Lower leg skin (tissue), 4 donors: ENCODE results near the gene PPP1R15A. TPM values are rescaled to one million over a fixed set of nuclear protein-coding genes. Genes with fewer than 3 reads are reported as not detected.
"Not testable (repeated sequence)": the region's sequence is repeated elsewhere in the genome, so short reads cannot be mapped to it uniquely, and the experiment has no call there.

Experiments used
- DNase-seq, 2 donors: peaks; one replicate each; pipeline ENCODE4 v3.0.0-alpha.2; 2019; ENCODE audit warnings: low spot score in 2 of 2
- H3K4me3 ChIP-seq: fragments of 200-600 bp; sonication (generic); 2 replicates; pipeline ENCODE4 v1.5.1; 2017; ENCODE audit warnings: mild to moderate bottlenecking, low read depth; ENCODE audit not compliant: poor library complexity, severe bottlenecking
- POLR2A ChIP-seq, 2 donors: fragments of 450-650 bp; IDR thresholded peaks; one replicate each; pipeline ENCODE4 v1.6.1; 2016 to 2017; ENCODE audit warnings: antibody characterized with exemption in 2 of 2, mild to moderate bottlenecking in 1 of 2, moderate library complexity in 1 of 2
- WGBS, 2 donors: methylation state at CpG; one replicate each; pipeline ENCODE4 v1.1.5; 2018; 5-methylcytosine and 5-hydroxymethylcytosine counted together
- intact Hi-C: fragments of 100-400 bp; cut with DNase I; formaldehyde crosslinking; loops from one replicate; pipeline ENCODE4 v1.15.0; 2023; ENCODE audit warnings: low total_unique reads
- total RNA-seq, 4 donors: library from RNA; depleted of rRNA; stranded (reverse); fragments of >200 nt; gene quantifications; one replicate each; pipeline ENCODE4 v1.1.0, GENCODE V29; 2016
- TF ChIP-seq, protein P1 (sequence below), 3 donors: fragments of 450-650 bp; IDR thresholded peaks; one replicate each; pipeline ENCODE4 v1.5.1; 2016; ENCODE audit warnings: antibody characterized with exemption in 3 of 3, mild to moderate bottlenecking in 3 of 3, moderate library complexity in 2 of 3

Gene PPP1R15A
- total RNA-seq, 4 donors from 2014 or later, result 91.6 to 152 (median 97.5) TPM

DNA sequence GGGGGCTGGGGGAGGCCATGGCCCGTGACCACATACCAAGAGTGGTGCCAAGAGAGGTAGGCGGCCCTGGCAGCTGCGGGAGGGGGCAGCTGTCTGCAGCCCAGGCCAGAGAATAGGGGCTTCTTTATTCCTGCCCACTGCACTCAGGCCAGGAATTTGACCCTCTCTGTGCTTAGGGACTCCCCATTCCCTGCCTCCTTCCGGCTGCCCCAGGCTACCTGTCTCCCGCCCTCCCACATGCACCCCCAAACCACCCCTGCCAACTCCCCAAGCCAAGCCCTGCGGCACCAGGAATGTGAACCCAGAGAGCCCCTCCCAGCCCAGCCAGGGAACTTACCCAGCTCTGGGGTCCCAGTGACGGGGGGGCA lies 4.5 kb upstream of the PPP1R15A start:
- WGBS, 2 donors, result 18 to 46% methylated on average over 7 of the region's 7 CpGs
- DNase-seq, result no peak

DNA sequence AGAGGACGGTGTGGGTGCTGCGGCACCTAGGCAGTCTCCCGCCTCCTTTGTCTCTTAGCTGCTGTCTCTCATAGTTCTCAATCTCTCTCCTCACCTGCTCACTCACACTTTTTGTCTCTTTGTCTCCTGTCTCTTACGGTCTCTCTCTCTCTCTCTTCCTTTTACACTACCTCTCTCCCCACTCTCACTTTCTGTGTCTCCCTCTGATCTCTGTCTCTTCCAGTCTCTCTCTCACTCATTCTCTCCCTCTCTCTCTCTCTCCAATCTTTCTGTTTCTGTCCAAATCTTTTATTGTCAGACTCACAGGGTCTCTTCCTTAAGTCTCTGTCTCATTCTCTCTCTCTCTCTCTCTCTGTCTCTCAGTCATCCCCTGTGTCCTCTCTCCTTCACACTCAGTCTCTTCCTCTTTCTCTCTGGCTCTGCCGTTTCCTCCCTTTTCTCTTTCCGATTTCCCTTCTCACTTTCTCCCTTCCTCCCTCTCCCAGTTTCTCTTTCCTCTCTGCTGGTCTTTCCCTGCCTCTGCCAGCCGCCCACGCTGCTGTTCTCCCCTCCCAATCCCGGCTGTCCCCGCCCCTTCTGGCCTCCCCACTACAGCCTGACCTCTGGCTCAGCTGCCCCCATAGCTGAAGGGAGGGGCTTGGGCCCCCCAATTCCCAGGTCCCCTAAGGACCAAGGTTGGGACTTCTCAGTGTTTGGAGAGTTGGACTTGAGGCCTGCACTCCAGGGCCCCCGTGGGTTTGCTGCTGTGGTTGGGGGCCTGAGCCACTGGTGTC lies 3.9 kb upstream of the PPP1R15A start, which contains the start of gene PLEKHA4:
TSS of gene PLEKHA4 (minus strand) at position 504 of the 773 bp plus-strand sequence. CDS start 997 bp downstream, outside the sequence.
- H3K4me3 ChIP-seq, result no peak within 1 kb of the TSS
- TF ChIP-seq, protein P1, sequence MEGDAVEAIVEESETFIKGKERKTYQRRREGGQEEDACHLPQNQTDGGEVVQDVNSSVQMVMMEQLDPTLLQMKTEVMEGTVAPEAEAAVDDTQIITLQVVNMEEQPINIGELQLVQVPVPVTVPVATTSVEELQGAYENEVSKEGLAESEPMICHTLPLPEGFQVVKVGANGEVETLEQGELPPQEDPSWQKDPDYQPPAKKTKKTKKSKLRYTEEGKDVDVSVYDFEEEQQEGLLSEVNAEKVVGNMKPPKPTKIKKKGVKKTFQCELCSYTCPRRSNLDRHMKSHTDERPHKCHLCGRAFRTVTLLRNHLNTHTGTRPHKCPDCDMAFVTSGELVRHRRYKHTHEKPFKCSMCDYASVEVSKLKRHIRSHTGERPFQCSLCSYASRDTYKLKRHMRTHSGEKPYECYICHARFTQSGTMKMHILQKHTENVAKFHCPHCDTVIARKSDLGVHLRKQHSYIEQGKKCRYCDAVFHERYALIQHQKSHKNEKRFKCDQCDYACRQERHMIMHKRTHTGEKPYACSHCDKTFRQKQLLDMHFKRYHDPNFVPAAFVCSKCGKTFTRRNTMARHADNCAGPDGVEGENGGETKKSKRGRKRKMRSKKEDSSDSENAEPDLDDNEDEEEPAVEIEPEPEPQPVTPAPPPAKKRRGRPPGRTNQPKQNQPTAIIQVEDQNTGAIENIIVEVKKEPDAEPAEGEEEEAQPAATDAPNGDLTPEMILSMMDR (IDR thresholded peaks at IDR 0.05), result no peak
- TF ChIP-seq POLR2A (IDR thresholded peaks at IDR 0.05), result no peak
- intact Hi-C loops, result no loop called here
- DNase-seq, result peak in 1 of 2 donors; percentile 95
- 15 to 23% methylated on average over 11 of the region's 11 CpGs for WGBS, 2 donors

More for the DNA sequence above, 4.5 kb upstream of the PPP1R15A start:
- no peak overlapping the region for H3K4me3 ChIP-seq
- intact Hi-C loops, result no loop called here
- TF ChIP-seq, protein P1 (IDR thresholded peaks at IDR 0.05), result no peak
- no peak for TF ChIP-seq POLR2A (IDR thresholded peaks at IDR 0.05)

DNA sequence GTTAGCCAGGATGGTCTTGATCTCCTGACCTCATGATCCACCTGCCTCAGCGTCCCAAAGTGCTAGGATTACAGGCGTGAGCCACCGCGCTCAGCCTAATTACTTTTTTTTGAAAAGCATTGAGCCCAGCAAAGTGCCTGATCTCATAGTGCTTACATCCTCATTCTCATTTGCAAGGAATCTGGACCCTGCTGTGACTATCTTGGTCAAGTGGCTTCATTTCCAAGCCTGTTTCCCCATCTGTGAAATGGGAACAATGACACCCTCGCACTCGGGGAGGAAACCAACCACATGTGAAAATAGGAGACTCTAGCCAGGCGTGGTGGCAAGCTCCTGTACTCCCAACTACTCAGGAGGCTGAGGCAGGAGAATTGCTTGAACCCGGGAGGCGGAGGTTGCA lies 2.2 kb upstream of the PPP1R15A start:
- intact Hi-C loops, result no loop called here
- TF ChIP-seq POLR2A (IDR thresholded peaks at IDR 0.05), result no peak
- TF ChIP-seq, protein P1 (IDR thresholded peaks at IDR 0.05), result no peak

DNA sequence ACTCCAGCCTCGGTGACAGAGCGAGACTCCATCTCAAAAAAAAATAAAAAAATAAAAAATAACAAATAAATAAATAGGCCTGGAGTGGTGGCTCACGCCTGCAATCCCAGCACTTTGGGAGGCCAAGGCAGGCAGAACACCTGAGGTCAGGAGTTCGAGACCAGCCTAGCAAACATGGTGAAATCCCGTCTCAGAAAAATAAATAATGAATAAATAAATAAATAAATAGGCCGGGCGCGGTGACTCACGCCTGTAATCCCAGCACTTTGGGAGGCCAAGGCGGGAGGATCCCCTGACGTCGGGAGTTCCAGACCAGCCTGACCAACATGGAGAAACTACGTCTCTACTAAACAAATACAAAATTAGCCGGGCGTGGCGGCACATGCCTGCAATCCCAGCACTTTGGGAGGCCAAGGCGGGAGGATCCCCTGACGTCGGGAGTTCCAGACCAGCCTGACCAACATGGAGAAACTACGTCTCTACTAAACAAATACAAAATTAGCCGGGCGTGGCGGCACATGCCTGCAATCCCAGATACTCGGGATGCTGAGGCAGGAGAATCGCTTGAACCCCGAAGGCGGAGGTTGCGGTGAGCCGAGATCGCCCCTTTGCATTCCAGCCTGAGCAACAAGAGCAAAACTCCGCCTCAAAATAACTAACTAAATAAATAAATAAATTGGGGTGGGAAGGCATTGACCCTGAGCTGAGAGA lies 595 bp upstream of the PPP1R15A start:
- DNase-seq, intact Hi-C loops, H3K4me3 ChIP-seq: not testable (repeated sequence)
- 55 to 67% methylated on average over 31 of the region's 31 CpGs for WGBS, 2 donors

More for the DNA sequence above, 2.2 kb upstream of the PPP1R15A start:
- WGBS, 2 donors, result 96 to 97% methylated on average over 7 to 9 of the region's 9 CpGs
- no peak for DNase-seq
- no peak overlapping the region for H3K4me3 ChIP-seq

DNA sequence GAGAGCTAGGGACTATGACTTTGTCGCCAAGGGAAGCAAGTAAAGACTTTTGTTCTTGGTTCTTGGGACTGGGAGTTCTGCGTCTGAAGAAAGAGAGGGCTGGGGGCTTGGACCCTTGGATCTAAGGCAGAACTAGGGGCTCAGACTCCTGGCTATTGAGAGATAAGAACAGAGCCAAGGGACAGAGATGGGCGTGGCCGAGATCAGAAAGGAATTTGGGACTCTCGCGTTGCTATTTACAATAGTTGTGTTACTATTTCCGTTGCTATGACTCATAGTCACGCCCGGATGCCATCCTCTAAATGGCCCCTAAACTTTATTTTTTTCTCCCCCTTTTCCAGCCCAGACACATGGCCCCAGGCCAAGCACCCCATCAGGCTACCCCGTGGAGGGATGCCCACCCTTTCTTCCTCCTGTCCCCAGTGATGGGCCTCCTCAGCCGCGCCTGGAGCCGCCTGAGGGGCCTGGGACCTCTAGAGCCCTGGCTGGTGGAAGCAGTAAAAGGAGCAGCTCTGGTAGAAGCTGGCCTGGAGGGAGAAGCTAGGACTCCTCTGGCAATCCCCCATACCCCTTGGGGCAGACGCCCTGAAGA lies 759 bp downstream of the PPP1R15A start:
- peak; percentile 96 to 97 for DNase-seq
- intact Hi-C loops, result no loop called here
- WGBS, 2 donors, result 0 to 1% methylated on average over 14 of the region's 14 CpGs
- peak overlapping the region; percentile 100 for H3K4me3 ChIP-seq
- TF ChIP-seq, protein P1 (IDR thresholded peaks at IDR 0.05), result no peak
- TF ChIP-seq POLR2A (IDR thresholded peaks at IDR 0.05), result peak in 1 of 2 donors; percentile 42
